Kidney (tissue), 14 donors: ENCODE data around the gene MYO5B. TPM values are rescaled to one million over a fixed set of nuclear protein-coding genes. Genes with fewer than 3 reads are reported as not detected.

Experiments used
- DNase-seq, 5 donors: peaks; one replicate each; pipeline ENCODE4 v3.0.0-alpha.2; 2013 to 2020
- FAIRE-seq: peaks from 2 replicates; lab custom pipeline; 2012; peaks lifted over from hg19 to GRCh38; lab: Jason Lieb, UNC
- H3K27ac ChIP-seq, 2 donors: one replicate each; pipeline ENCODE4 v1.7.0; 2013; ENCODE audit warnings: low read depth in 2 of 2, low read length in 2 of 2, inconsistent platforms in 1 of 2
- H3K27me3 ChIP-seq: one replicate; pipeline ENCODE4 v1.7.1; 2013; ENCODE audit warnings: low read length, inconsistent platforms; ENCODE audit not compliant: control insufficient read depth, insufficient read depth
- H3K36me3 ChIP-seq, 3 donors: one replicate each; pipeline versions ENCODE4 v1.7.0 to v1.7.1; 2013; ENCODE audit warnings: low read length in 3 of 3, control low read depth in 1 of 3, inconsistent platforms in 1 of 3; ENCODE audit not compliant: insufficient read depth in 3 of 3, control insufficient read depth in 2 of 3
- H3K4me1 ChIP-seq, 3 donors: one replicate each; pipeline versions ENCODE4 v1.7.0 to v1.7.1; 2013; ENCODE audit warnings: low read length in 3 of 3, inconsistent platforms in 1 of 3, low read depth in 1 of 3; ENCODE audit not compliant: control insufficient read depth in 2 of 3, insufficient read depth in 2 of 3
- H3K4me3 ChIP-seq, 3 donors: one replicate each; pipeline versions ENCODE4 v1.7.0 to v1.8.1; 2013; ENCODE audit warnings: low read length in 3 of 3, control low read depth in 1 of 3, inconsistent platforms in 1 of 3
- H3K9ac ChIP-seq, 3 donors: one replicate each; pipeline versions ENCODE4 v1.7.0 to v1.7.1; 2013; ENCODE audit warnings: low read length in 3 of 3, control low read depth in 1 of 3, inconsistent platforms in 1 of 3
- H3K9me3 ChIP-seq, 3 donors: one replicate each; pipeline versions ENCODE4 v1.7.0 to v1.7.1; 2013; ENCODE audit warnings: low read length in 3 of 3, control low read depth in 1 of 3, inconsistent platforms in 1 of 3; ENCODE audit not compliant: control insufficient read depth in 2 of 3, insufficient read depth in 1 of 3
- CTCF ChIP-seq: IDR thresholded peaks from 3 replicates; pipeline ENCODE4 v1.5.1; 2012; ENCODE audit warnings: mild to moderate bottlenecking, moderate library complexity, borderline replicate concordance; ENCODE audit not compliant: insufficient read depth; ENCODE audit errors: extremely low read depth
- intact Hi-C: fragments of 100-400 bp; cut with DNase I; formaldehyde crosslinking; loops from one replicate; pipeline ENCODE4 v1.11.1; 2022
- polyA plus RNA-seq: library from polyadenylated mRNA; stranded (reverse); fragments of 350-450 nt; fragmentation: Illumina TruSeq; extraction: RNeasy Lipid Tissue Mini Kit (QIAGEN cat#74804); gene quantifications from one replicate; pipeline ENCODE4 v1.2.3, GENCODE V29; 2014; ENCODE audit warnings: low read depth, low replicate concordance; ENCODE audit not compliant: insufficient read depth
- total RNA-seq: library from RNA; stranded (reverse); fragmentation: NEBNext Ultra II Directional; extraction: Animal tissue kit (Norgen Biotek cat#: 25700); gene quantifications from one replicate; pipeline ENCODE4 v1.2.1, GENCODE V29; 2021
- donor health status: control.
- donor health status: control.
- donor health status: control.
- donor health status: control.
- donor health status: control.
- donor health status: DM: yes; HTN: yes; CAD: no.
- donor health status: Normal renal cell carcinoma (clear cell type).

The MYO5B gene
- total and polyA plus RNA-seq, 2 donors from 2014 or later, result 17.8 to 43.8 TPM

- no peak overlapping the region for H3K27ac ChIP-seq
- no peak for TF ChIP-seq CTCF
- DNase-seq (no peak), FAIRE-seq (no peak)
- intact Hi-C loops, result no loop called here
- H3K4me1 ChIP-seq, result peaks cover 0 to 6% (median 2%) of the 10 kb centered on the region in 3 donors
- no peaks in the 10 kb centered on the region for H3K36me3 ChIP-seq
- no peak overlapping the region for H3K9ac ChIP-seq
- H3K27me3 ChIP-seq, result no peaks in the 10 kb centered on the region
- no peak overlapping the region for H3K4me3 ChIP-seq
- no peaks in the 10 kb centered on the region for H3K9me3 ChIP-seq
These were observed 50.4 kb downstream of the MYO5B start for GRCh38 chr18:50144540-50144939.

- Histone ChIP-seq H3K27me3 (no peaks in the 10 kb centered on the region), H3K36me3 (no peaks in the 10 kb centered on the region), H3K9ac (no peak overlapping the region), H3K9me3 (no peaks in the 10 kb centered on the region), H3K4me1 (peaks cover 0 to 6% (median 2%) of the 10 kb centered on the region in 3 donors), H3K4me3 (no peak overlapping the region), H3K27ac (no peak overlapping the region)
- DNase-seq (no peak), FAIRE-seq (no peak)
- intact Hi-C loops, result no loop called here
- no peak for TF ChIP-seq CTCF
These were observed 51.1 kb downstream of the MYO5B start for GRCh38 chr18:50143886-50144285.

GRCh38 chr18:50143294-50143693 is 51.7 kb downstream of the MYO5B start:
- no peak overlapping the region for H3K4me3 ChIP-seq
- no peaks in the 10 kb centered on the region for H3K36me3 ChIP-seq
- FAIRE-seq, result no peak
- no peak overlapping the region for H3K27ac ChIP-seq
- no peak overlapping the region for H3K9ac ChIP-seq
- H3K9me3 ChIP-seq, result no peaks in the 10 kb centered on the region
- peaks cover 0 to 6% (median 2%) of the 10 kb centered on the region in 3 donors for H3K4me1 ChIP-seq
- no peak for DNase-seq
- no peak for TF ChIP-seq CTCF
- no peaks in the 10 kb centered on the region for H3K27me3 ChIP-seq
- intact Hi-C loops, result no loop called here

GRCh38 chr18:50142441-50143120 is 52.4 kb downstream of the MYO5B start:
- DNase-seq, result no peak
- Histone ChIP-seq H3K36me3 (no peaks in the 10 kb centered on the region), H3K4me1 (peaks cover 0 to 6% (median 2%) of the 10 kb centered on the region in 3 donors), H3K4me3 (no peak overlapping the region), H3K9me3 (no peaks in the 10 kb centered on the region), H3K27ac (no peak overlapping the region), H3K27me3 (no peaks in the 10 kb centered on the region), H3K9ac (no peak overlapping the region)
- TF ChIP-seq CTCF, result no peak
- no peak for FAIRE-seq
- intact Hi-C loops, result no loop called here
